PFSK-1 (cell line): ENCODE results near the gene XYLT1.

Experiments
- POLR2AphosphoS5 ChIP-seq: IDR thresholded peaks from 2 replicates; pipeline ENCODE4 v1.6.1; 2012; ENCODE audit warnings: low read depth, mild to moderate bottlenecking, control low read depth, low read length, moderate library complexity
- REST ChIP-seq, 2 experiments: IDR thresholded peaks; 2 replicates each; pipeline versions ENCODE4 v1.6.1 to v1.8.0; 2011 to 2012; ENCODE audit warnings: low read depth in 2 of 2, low read length in 2 of 2, control low read depth in 1 of 2, inconsistent platforms in 1 of 2, mild to moderate bottlenecking in 1 of 2, moderate library complexity in 1 of 2; ENCODE audit not compliant: insufficient read depth in 1 of 2
- SIN3A ChIP-seq: IDR thresholded peaks from 2 replicates; pipeline ENCODE4 v1.6.1; 2012; ENCODE audit warnings: mild to moderate bottlenecking, low read length, moderate library complexity, borderline replicate concordance; ENCODE audit not compliant: insufficient read depth
- TAF1 ChIP-seq: IDR thresholded peaks from 2 replicates; pipeline ENCODE4 v1.6.1; 2012; ENCODE audit warnings: low read length, control low read depth, borderline replicate concordance; ENCODE audit not compliant: insufficient read depth

DNA sequence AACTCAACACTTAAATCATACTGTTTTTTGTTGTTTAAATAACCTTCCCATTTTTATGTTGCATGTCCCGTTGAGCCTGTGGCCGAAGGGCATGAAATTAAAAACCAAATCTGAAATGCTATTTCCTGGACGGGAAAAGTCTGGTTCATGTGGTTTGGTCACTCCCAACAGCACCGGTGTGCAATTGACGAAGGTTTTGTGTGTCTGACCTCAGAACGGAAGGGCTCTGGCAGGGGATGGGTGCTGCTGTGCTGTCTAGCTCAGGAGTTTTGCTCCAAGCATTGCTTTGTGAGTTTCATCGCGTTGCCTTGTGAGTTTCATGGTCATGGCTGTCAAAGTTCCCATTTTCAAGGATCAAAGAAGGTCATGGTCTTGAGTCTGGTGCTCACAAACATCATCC, 363.3 kb downstream of the XYLT1 start:
- TF ChIP-seq TAF1 (no peak), POLR2AphosphoS5 (no peak), REST (IDR thresholded peaks at IDR 0.05; ENCODE audit: insufficient read depth in 1 of 2, low read depth in 2 of 2, low read length in 2 of 2) (no peak), SIN3A (no peak)
